ENCODE data around the gene ERMP1.
"Not testable (repeated sequence)": the region's sequence is repeated elsewhere in the genome, so short reads cannot be mapped to it uniquely, and the experiment has no call there.

Gene ERMP1, protein sequence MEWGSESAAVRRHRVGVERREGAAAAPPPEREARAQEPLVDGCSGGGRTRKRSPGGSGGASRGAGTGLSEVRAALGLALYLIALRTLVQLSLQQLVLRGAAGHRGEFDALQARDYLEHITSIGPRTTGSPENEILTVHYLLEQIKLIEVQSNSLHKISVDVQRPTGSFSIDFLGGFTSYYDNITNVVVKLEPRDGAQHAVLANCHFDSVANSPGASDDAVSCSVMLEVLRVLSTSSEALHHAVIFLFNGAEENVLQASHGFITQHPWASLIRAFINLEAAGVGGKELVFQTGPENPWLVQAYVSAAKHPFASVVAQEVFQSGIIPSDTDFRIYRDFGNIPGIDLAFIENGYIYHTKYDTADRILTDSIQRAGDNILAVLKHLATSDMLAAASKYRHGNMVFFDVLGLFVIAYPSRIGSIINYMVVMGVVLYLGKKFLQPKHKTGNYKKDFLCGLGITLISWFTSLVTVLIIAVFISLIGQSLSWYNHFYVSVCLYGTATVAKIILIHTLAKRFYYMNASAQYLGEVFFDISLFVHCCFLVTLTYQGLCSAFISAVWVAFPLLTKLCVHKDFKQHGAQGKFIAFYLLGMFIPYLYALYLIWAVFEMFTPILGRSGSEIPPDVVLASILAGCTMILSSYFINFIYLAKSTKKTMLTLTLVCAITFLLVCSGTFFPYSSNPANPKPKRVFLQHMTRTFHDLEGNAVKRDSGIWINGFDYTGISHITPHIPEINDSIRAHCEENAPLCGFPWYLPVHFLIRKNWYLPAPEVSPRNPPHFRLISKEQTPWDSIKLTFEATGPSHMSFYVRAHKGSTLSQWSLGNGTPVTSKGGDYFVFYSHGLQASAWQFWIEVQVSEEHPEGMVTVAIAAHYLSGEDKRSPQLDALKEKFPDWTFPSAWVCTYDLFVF

GRCh38 chr9:5832538-5833529 is at the start of gene ERMP1:
Gene ERMP1 (minus strand): TSS chr9:5833117. CDS start chr9:5833027, 90 bp downstream.
- DNase-seq, result peak; percentile 89

DNA sequence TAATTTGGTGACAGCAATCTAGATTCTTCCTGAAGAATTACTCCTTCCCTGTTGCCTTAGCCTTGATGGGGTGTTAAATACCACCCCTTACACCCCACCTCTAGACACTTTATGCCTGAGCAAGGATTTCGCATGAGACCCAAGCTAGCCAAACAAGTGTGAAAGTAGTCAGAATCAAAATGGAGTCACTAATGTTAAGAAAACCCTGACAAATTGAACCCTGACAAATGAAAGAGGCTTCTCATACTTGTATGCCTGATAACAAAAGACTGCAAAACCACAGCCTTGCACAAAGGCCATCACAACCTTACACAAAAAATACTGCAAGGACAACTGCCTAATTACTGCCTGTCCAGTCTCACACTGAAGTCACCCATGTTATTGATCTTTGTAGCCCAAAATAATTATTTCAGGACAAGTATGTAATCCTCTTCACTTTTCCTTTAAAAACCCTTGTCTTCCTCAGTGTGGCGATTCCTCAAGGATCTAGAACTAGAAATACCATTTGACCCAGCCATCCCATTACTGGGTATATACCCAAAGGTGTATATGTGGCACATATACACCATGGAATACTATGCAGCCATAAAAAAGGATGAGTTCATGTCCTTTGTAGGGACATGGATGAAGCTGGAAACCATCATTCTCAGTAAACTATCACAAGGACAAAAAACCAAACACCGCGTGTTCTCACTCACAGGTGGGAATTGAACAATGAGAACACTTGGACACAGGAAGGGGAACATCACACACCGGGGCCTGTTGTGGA is 49.5 kb upstream of the ERMP1 start:
- DNase-seq, result not testable (repeated sequence)

- DNase-seq, result no peak
Measured at GRCh38 chr9:5879419-5880181, 46.7 kb upstream of the ERMP1 start.

DNA sequence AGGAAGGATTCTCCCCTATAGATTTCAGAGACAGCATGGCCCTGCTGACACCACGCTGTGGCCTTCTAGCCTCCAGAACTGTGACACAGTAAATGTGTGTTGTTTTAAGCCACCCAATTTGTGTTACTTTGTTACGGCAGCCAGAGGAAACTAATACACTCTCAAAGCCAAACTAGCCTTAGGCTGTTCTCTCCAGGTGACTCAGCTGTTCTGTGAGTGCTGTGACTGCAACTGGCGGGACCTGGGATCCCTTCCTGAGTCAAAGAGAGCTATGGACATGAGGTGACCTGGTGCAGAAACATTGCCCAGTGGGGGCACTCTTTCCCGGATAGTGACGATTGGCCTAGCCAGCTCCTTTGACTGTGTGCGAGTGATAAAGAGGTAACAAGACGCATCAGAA is 43.8 kb upstream of the ERMP1 start:
- DNase-seq, result no peak

DNA sequence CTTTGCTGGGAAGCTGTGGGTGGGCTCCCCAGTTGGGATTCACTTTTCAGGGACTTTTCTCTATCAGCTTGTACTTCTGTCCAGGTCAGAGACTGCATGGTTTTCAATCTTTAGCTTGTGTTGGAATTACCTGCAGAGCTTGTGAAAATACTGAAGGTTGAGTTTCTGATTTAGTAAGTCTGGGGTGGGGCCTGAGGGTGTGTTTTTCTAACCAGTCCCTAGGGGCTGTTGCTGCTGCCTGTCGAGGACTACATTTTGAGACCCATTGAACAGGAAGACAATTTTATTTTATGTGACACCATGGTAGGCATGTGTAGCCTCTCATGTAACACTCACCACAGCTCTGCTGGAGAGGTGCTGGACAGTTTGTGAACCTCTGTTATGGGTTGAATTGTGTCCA is 43.1 kb upstream of the ERMP1 start:
- no peak for DNase-seq

GRCh38 chr9:5874048-5874447 is 41.1 kb upstream of the ERMP1 start:
- no peak for DNase-seq

- no peak for DNase-seq
Measured at GRCh38 chr9:5873439-5873838, 40.5 kb upstream of the ERMP1 start.

DNA sequence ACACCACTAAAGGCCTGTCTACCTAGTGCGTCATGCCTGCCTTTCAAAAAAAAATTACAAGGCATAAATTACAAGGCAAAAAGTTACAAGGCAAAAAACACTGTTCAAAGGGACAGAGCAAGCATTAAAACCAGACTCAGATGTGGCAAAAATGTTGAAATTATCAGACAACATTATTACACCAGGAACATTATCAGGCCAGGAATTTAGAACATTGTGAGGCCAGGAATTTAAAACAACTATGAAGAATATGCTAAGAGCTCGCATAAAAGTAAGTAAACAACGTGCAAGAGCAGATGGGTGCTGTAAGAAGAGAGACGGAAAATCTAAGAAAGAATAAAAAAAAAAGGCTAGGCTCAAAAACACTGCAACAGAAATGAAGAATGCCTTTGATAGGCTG is 39.6 kb upstream of the ERMP1 start:
- no peak for DNase-seq

DNA sequence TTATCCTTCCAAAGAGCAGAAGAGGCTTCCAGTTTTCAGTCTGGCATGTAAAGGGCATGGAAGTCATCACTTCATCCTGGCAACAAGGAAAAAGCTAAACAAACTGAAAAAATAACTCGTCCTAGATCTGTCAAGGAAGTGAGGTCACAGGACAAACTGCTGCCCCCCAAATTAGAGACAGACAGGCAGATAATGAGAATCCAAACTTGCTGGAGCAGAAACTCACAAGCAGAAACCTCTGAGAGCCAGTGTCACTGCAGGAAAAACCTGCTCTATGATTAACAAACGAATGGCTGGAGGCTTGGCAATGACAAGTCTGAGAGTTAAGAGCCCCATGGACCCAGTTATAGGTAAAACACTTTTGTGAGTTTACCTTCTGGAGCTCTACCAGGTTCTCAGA is 38.9 kb upstream of the ERMP1 start:
- no peak for DNase-seq

- no peak for DNase-seq
Measured at GRCh38 chr9:5870691-5871090, 37.8 kb upstream of the ERMP1 start.

DNA sequence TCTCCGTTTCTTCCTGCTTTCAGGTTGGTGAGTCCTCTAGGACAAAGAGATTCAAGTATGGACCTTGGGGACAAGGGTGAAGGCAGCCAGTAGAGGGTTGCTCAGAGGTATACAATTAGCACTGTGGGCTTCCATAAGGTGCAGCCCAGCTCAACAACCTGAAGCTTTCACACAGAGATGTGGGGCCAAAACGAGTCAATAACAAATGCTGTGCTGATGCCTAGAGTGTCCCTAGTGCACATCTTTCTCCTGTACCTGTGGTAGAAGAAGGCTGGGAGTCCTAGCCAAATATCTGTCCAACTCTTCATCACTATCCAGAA is 37.1 kb upstream of the ERMP1 start:
- no peak for DNase-seq

DNA sequence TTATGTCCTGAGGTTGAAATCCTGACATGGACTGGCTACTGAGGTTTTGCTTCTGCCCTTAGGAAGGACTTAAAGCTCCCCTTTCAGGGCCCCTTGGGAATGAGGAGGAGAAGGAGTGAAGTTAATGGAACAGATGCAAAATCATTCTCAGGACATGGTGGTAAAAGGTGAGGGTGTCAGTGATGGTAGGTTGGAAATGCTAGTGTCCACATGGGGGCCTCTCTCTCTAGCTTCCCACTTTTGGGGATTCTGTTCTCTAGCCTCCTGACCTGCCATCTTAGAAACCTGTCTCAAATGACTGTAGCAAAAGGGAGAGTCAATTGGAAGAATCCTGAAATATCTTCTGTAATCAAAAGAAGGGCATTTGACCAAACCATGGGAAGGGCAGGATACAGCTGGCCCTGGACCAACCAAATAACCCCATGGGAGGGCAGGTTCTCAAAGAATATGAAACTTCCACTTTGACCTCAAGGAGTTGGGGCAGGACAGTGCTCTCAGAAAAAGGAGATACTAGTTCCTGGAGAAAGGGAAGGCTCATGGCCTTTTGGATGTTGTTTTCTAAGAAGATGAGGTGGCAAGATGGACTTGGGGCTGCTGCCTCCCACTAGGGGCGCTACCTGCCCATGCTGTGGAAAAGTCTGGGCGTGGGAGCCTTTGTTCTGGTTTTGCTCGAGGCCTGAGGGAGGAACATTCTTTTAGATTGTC is 36.5 kb upstream of the ERMP1 start:
- peak; percentile 16 for DNase-seq

DNA sequence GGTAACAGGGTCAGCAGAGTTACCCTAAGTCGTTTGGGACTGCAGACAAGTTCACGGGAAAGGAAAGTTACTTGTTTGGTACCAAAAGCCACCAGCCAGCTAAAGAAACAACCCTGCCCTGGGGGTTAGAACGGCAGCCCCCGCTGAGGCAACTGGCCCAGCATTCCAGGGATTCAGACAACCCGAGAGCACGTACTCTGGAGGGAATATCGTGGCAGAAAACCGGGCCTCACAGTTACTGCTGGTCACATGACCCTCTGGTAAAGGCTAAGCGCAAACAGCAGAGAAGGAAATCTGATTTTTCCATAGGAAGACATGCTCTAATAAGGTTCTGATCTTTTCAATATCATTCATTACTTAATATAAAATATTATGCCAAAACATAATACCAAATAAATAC is 35.3 kb upstream of the ERMP1 start:
- DNase-seq, result no peak

DNA sequence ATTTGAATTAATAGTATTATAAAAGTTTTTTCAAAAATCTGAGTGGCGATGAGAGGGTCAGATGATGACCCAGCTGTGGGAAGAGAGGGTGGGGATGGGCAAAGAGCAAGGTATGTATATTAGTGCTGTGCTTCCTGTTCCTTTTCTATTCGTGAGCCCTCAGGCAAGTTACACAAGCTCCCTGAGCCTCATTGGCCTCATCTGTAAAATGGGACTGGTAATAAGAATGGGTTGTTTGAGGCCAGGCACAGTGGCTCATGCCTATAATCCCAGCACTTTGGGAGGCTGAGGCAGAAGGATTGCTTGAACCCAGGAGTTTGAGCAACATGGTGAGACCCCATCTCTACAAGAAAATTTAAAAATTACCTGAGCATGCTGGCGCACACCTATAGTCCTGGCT is 33.8 kb upstream of the ERMP1 start:
- no peak for DNase-seq

GRCh38 chr9:5866272-5866671 is 33.4 kb upstream of the ERMP1 start:
- DNase-seq, result no peak

DNA sequence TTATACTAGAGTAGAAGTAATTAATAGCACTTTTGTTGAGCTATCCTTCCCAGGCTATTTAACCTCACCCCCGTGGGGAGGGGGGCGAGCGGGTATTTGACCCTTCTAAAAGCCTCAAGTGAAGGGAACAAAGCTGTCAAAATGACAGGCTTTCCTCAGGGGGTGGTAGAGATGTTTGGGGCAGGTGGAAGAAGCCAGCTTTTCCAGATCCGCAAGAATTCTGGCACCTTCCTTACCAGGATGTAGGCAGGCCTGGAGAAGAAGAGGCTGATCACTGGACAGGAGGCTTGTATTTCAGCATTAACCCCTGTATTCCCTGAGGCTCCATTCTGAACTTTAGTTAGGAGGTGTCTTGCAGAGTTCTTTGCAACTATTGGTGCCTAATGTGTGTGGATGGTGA is 31.5 kb upstream of the ERMP1 start:
- no peak for DNase-seq

DNA sequence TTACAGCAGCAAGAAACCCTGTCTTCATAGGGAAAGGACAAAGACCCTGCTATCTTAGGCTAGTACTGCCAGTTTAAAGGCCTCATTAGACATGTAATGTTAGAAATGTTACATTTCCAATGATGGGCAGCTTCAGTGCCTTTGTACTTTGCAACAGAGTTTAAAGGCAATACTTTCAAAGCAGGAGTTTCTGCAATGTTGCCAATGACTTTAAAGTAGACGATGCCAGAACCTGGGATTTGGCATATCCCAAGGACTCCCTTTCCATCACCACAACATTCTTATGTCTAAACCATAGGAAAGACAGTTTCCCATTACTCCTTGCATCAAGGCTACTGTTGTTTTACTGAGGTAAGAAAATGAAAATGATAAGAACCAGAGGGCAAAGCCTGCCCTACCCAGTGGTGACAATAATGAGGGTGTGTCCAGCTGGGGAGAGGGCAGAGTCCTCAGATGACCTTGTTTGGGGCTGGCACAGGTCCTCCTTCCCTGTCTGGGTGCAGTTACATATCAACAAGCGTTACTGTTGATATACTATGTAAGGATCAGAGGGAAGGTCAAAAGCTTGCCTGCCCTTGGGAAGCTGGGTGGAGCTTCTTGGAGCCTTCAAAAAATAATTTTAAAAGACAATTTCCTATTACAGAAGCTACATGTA is 30.3 kb upstream of the ERMP1 start:
- DNase-seq, result no peak

GRCh38 chr9:5858833-5859232 is 25.9 kb upstream of the ERMP1 start:
- no peak for DNase-seq

- DNase-seq, result no peak
Measured at GRCh38 chr9:5857928-5858327, 25.0 kb upstream of the ERMP1 start.

All from activated effector memory CD4-positive, alpha-beta T cell treated with Interleukin-2 at 50 U/mL for 16 hours (primary cell).